SK-N-MC (cell line): ENCODE results near the gene DGLUCY.

Source experiments
- EZH2 ChIP-seq: fragments of 200-600 bp; sonication (generic); IDR thresholded peaks from one replicate; pipeline ENCODE4 v1.6.1; 2017; ENCODE audit warnings: antibody characterized with exemption
- POLR2AphosphoS5 ChIP-seq: IDR thresholded peaks from 2 replicates; pipeline ENCODE4 v1.6.1; 2012; ENCODE audit warnings: mild to moderate bottlenecking, low read depth, low read length, borderline replicate concordance

DNA sequence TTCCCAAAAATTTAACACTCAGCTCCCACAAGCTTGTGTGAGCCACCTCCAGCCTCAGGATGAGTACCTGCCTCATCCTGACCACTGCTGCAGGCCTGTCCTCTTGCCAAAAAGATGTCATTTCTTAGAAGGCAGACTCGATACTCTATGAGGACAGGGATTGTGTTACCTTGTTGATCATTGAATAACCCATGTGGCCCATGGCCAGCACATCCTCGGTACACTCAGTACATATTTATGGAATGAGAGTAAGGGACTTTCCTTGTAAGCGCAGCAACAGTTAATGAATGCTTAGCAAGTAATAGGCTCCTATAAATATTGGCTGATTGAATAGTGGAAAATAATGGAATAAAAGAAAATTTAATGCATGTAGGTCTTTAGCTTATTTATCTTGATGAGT, 15.3 kb upstream of the DGLUCY start:
- no peak for TF ChIP-seq EZH2
- no peak for TF ChIP-seq POLR2AphosphoS5
